Measurements from ENCODE around the gene OXTR.

Gene OXTR

DNA sequence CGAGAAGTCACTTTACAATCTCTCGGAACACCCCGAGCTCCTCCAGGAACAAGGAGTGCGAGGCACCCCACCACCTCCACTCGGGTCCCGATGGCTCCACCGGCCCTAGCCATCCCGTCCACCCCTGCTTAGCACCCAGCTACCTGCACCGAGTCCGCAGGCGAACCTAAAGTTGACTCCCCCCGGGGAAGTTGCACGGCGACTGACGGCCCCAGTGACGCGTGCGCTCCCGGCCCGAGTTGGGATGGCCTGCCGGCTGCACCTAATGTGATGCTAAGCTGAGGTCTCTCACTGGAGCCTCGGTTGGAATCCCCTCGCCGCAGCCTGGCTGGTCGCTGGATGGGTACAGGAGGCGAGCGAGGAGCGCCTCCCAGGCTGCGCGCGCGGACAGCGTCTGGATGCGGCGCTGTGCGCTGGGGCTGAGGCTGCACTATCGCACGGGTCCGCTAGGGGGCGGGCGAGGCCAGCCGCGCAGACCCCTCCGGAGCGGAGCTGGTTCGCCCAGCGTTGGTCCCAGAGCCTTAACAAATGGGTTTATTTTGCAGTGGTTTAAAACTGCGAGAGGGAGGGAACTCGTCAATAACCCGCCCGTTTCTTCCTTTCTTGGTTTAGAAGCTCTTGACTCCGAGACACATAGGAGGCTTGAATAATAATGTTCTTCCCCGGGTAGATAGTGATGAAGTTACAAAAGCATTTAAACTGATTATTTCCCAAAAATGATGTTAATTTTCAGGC is at the start of gene OXTR:
Gene OXTR (minus strand): TSS at position 526 of the 735 bp plus-strand sequence. CDS start 1,426 bp downstream, outside the sequence.
- Histone ChIP-seq H3K27ac (ENCODE audit: low read depth in 2 of 2, low read length in 2 of 2) (no peak within 1 kb of the TSS), H3K4me3 (ENCODE audit: low read length in 2 of 2) (peak within 1 kb of the TSS; percentile 46 to 48), H3K9me3 (ENCODE audit: control insufficient read depth in 2 of 2, low read length in 2 of 2) (no peaks in the 10 kb centered on the region), H3K27me3 (ENCODE audit: control insufficient read depth in 2 of 2, insufficient read depth in 2 of 2, low read length in 2 of 2) (peaks cover 30 to 32% of the 10 kb centered on the region in 2 donors), H3K36me3 (ENCODE audit: control insufficient read depth in 2 of 2, insufficient read depth in 2 of 2, low read length in 2 of 2) (no peaks in the 10 kb centered on the region), H3K4me1 (ENCODE audit: control insufficient read depth in 2 of 2, insufficient read depth in 2 of 2, low read length in 2 of 2) (peaks cover 8% of the 10 kb centered on the region in 2 donors), H3K9ac (ENCODE audit: low read depth in 1 of 2, low read length in 2 of 2) (no peak within 1 kb of the TSS)

GRCh38 chr3:8817486-8817885 is 48.1 kb upstream of the OXTR start:
- Histone ChIP-seq H3K9me3 (ENCODE audit: control insufficient read depth in 2 of 2, low read length in 2 of 2) (peaks cover 0 to 9% of the 10 kb centered on the region in 2 donors), H3K27ac (ENCODE audit: low read depth in 2 of 2, low read length in 2 of 2) (no peak overlapping the region), H3K36me3 (ENCODE audit: control insufficient read depth in 2 of 2, insufficient read depth in 2 of 2, low read length in 2 of 2) (no peaks in the 10 kb centered on the region), H3K27me3 (ENCODE audit: control insufficient read depth in 2 of 2, insufficient read depth in 2 of 2, low read length in 2 of 2) (no peaks in the 10 kb centered on the region), H3K9ac (ENCODE audit: low read depth in 1 of 2, low read length in 2 of 2) (no peak overlapping the region), H3K4me1 (ENCODE audit: control insufficient read depth in 2 of 2, insufficient read depth in 2 of 2, low read length in 2 of 2) (no peaks in the 10 kb centered on the region), H3K4me3 (ENCODE audit: low read length in 2 of 2) (no peak overlapping the region)

DNA sequence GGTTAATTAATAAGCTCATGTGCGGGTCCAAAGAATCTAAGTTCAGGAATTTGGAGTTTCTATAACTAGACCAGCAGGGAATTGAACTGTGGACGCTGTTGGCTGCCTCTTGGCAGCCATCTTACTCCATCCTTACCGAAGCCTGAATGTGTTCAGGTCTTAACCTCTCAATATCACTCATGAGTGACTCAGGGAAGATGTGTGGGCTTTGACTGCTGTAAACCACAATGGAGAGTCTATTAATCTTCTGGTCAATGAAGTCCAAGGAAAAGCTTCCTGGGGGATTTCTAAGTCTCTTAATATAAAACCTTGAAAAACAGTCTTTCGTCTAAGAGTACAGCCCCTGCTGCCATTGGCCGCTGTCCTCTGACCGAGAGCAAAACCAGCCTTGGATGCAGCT is 46.7 kb upstream of the OXTR start:
- H3K9ac ChIP-seq (ENCODE audit: low read depth in 1 of 2, low read length in 2 of 2), result no peak overlapping the region
- no peaks in the 10 kb centered on the region for H3K27me3 ChIP-seq (ENCODE audit: control insufficient read depth in 2 of 2, insufficient read depth in 2 of 2, low read length in 2 of 2)
- no peaks in the 10 kb centered on the region for H3K4me1 ChIP-seq (ENCODE audit: control insufficient read depth in 2 of 2, insufficient read depth in 2 of 2, low read length in 2 of 2)
- no peak overlapping the region for H3K27ac ChIP-seq (ENCODE audit: low read depth in 2 of 2, low read length in 2 of 2)
- H3K36me3 ChIP-seq (ENCODE audit: control insufficient read depth in 2 of 2, insufficient read depth in 2 of 2, low read length in 2 of 2), result no peaks in the 10 kb centered on the region
- H3K9me3 ChIP-seq (ENCODE audit: control insufficient read depth in 2 of 2, low read length in 2 of 2), result peaks cover 0 to 9% of the 10 kb centered on the region in 2 donors
- H3K4me3 ChIP-seq (ENCODE audit: low read length in 2 of 2), result no peak overlapping the region

- Histone ChIP-seq H3K9ac (ENCODE audit: low read depth in 1 of 2, low read length in 2 of 2) (no peak overlapping the region), H3K27ac (ENCODE audit: low read depth in 2 of 2, low read length in 2 of 2) (no peak overlapping the region), H3K4me1 (ENCODE audit: control insufficient read depth in 2 of 2, insufficient read depth in 2 of 2, low read length in 2 of 2) (no peaks in the 10 kb centered on the region), H3K9me3 (ENCODE audit: control insufficient read depth in 2 of 2, low read length in 2 of 2) (peaks cover 0 to 2% of the 10 kb centered on the region in 2 donors), H3K36me3 (ENCODE audit: control insufficient read depth in 2 of 2, insufficient read depth in 2 of 2, low read length in 2 of 2) (no peaks in the 10 kb centered on the region), H3K4me3 (ENCODE audit: low read length in 2 of 2) (no peak overlapping the region), H3K27me3 (ENCODE audit: control insufficient read depth in 2 of 2, insufficient read depth in 2 of 2, low read length in 2 of 2) (no peaks in the 10 kb centered on the region)
These were observed 44.0 kb upstream of the OXTR start for GRCh38 chr3:8813411-8813810.

DNA sequence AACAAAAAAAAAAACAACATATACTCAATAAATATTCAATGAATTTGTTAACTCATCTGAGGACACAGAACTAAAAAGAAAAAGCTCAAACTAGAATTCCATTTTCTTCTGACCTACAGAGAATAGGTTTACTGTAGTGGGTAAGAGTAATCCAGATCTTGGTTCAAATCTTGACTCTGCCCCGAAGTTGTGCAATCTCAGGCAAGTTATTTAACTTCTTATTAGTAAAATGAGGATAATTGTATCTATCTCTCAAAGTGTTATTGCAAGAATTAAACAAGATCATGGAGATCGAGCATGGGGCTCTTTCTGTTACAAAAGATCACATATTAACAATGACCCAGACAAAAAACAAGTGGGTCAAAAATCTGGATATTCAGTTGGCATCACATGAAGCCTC is 41.1 kb upstream of the OXTR start:
- no peak overlapping the region for H3K9ac ChIP-seq (ENCODE audit: low read depth in 1 of 2, low read length in 2 of 2)

GRCh38 chr3:8805774-8806173 is 36.4 kb upstream of the OXTR start:
- H3K4me1 ChIP-seq (ENCODE audit: control insufficient read depth in 2 of 2, insufficient read depth in 2 of 2, low read length in 2 of 2), result no peaks in the 10 kb centered on the region
- no peak overlapping the region for H3K27ac ChIP-seq (ENCODE audit: low read depth in 2 of 2, low read length in 2 of 2)
- H3K9me3 ChIP-seq (ENCODE audit: control insufficient read depth in 2 of 2, low read length in 2 of 2), result no peaks in the 10 kb centered on the region
- no peak overlapping the region for H3K4me3 ChIP-seq (ENCODE audit: low read length in 2 of 2)
- H3K27me3 ChIP-seq (ENCODE audit: control insufficient read depth in 2 of 2, insufficient read depth in 2 of 2, low read length in 2 of 2), result no peaks in the 10 kb centered on the region
- no peaks in the 10 kb centered on the region for H3K36me3 ChIP-seq (ENCODE audit: control insufficient read depth in 2 of 2, insufficient read depth in 2 of 2, low read length in 2 of 2)
- H3K9ac ChIP-seq (ENCODE audit: low read depth in 1 of 2, low read length in 2 of 2), result no peak overlapping the region

More for the DNA sequence above, 41.1 kb upstream of the OXTR start:
- H3K36me3 ChIP-seq (ENCODE audit: control insufficient read depth in 2 of 2, insufficient read depth in 2 of 2, low read length in 2 of 2), result no peaks in the 10 kb centered on the region
- H3K4me1 ChIP-seq (ENCODE audit: control insufficient read depth in 2 of 2, insufficient read depth in 2 of 2, low read length in 2 of 2), result no peaks in the 10 kb centered on the region
- H3K27ac ChIP-seq (ENCODE audit: low read depth in 2 of 2, low read length in 2 of 2), result no peak overlapping the region
- H3K27me3 ChIP-seq (ENCODE audit: control insufficient read depth in 2 of 2, insufficient read depth in 2 of 2, low read length in 2 of 2), result no peaks in the 10 kb centered on the region
- no peak overlapping the region for H3K4me3 ChIP-seq (ENCODE audit: low read length in 2 of 2)
- H3K9me3 ChIP-seq (ENCODE audit: control insufficient read depth in 2 of 2, low read length in 2 of 2), result no peaks in the 10 kb centered on the region

DNA sequence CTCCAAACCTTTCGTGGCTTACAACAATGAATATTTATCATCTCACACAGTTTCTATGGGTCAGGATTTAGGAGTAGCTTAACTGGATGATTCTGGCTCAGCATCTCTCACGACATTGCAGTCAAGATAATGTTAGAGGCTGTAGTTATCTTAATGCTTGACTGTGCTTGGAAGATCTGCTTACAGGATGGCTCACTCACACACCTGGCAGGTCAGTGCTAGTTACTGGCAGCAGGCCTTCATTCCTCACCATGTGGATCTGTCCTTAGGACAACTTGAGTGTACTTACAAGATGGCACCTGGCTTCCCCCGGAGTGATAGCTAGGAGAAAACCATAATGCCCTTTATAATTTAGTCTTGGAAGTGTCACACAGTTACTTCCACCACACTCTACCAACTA is 32.8 kb upstream of the OXTR start:
- H3K27ac ChIP-seq (ENCODE audit: low read depth in 2 of 2, low read length in 2 of 2), result no peak overlapping the region
- H3K27me3 ChIP-seq (ENCODE audit: control insufficient read depth in 2 of 2, insufficient read depth in 2 of 2, low read length in 2 of 2), result no peaks in the 10 kb centered on the region
- H3K9me3 ChIP-seq (ENCODE audit: control insufficient read depth in 2 of 2, low read length in 2 of 2), result no peaks in the 10 kb centered on the region
- no peaks in the 10 kb centered on the region for H3K4me1 ChIP-seq (ENCODE audit: control insufficient read depth in 2 of 2, insufficient read depth in 2 of 2, low read length in 2 of 2)
- H3K36me3 ChIP-seq (ENCODE audit: control insufficient read depth in 2 of 2, insufficient read depth in 2 of 2, low read length in 2 of 2), result no peaks in the 10 kb centered on the region
- H3K9ac ChIP-seq (ENCODE audit: low read depth in 1 of 2, low read length in 2 of 2), result no peak overlapping the region
- no peak overlapping the region for H3K4me3 ChIP-seq (ENCODE audit: low read length in 2 of 2)

- Histone ChIP-seq H3K9ac (ENCODE audit: low read depth in 1 of 2, low read length in 2 of 2) (no peak overlapping the region), H3K9me3 (ENCODE audit: control insufficient read depth in 2 of 2, low read length in 2 of 2) (no peaks in the 10 kb centered on the region), H3K27ac (ENCODE audit: low read depth in 2 of 2, low read length in 2 of 2) (no peak overlapping the region), H3K4me1 (ENCODE audit: control insufficient read depth in 2 of 2, insufficient read depth in 2 of 2, low read length in 2 of 2) (no peaks in the 10 kb centered on the region), H3K4me3 (ENCODE audit: low read length in 2 of 2) (no peak overlapping the region), H3K27me3 (ENCODE audit: control insufficient read depth in 2 of 2, insufficient read depth in 2 of 2, low read length in 2 of 2) (no peaks in the 10 kb centered on the region), H3K36me3 (ENCODE audit: control insufficient read depth in 2 of 2, insufficient read depth in 2 of 2, low read length in 2 of 2) (no peaks in the 10 kb centered on the region)
These were observed 30.6 kb upstream of the OXTR start for GRCh38 chr3:8800016-8800415.

DNA sequence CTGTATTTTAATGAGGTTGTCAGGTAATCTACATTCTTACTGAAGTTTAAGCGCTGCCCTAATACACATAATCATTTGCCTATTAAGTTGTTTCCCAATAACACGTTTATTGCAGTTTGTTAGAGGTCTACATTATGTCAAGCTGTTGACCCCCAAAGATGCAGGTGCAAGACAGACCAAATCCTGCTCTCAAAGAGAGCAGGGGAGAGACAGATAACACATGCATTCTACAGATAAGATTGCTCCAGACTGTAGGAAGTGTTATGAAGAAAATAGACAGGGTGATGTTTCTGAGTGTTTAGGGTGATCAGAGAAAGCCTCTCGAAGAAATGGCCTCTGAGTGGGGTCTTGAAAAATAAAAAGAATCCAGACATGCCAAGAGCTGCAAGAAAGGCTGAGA is 24.8 kb upstream of the OXTR start:
- Histone ChIP-seq H3K4me3 (ENCODE audit: low read length in 2 of 2) (no peak overlapping the region), H3K36me3 (ENCODE audit: control insufficient read depth in 2 of 2, insufficient read depth in 2 of 2, low read length in 2 of 2) (no peaks in the 10 kb centered on the region), H3K27me3 (ENCODE audit: control insufficient read depth in 2 of 2, insufficient read depth in 2 of 2, low read length in 2 of 2) (no peaks in the 10 kb centered on the region), H3K9me3 (ENCODE audit: control insufficient read depth in 2 of 2, low read length in 2 of 2) (no peaks in the 10 kb centered on the region), H3K9ac (ENCODE audit: low read depth in 1 of 2, low read length in 2 of 2) (no peak overlapping the region), H3K4me1 (ENCODE audit: control insufficient read depth in 2 of 2, insufficient read depth in 2 of 2, low read length in 2 of 2) (no peaks in the 10 kb centered on the region), H3K27ac (ENCODE audit: low read depth in 2 of 2, low read length in 2 of 2) (no peak overlapping the region)

DNA sequence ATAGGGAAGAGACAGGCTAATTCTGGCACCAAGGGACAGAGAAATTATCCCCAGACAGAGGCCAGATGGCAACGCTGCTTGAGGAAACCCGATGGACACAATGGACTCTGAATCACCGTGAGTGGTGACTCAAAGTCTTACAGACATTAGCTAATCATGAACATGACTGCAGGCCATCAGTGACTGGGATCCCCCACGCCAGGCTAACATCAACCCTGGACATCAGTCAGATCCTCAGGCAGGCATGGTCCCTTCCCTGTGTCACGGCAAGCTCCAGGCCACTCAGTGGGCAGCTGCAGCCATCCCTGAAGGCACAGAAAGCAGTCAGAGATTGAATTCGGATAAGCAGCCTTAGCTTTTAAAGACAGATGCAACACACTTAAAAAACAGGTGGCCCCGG is 23.8 kb upstream of the OXTR start:
- Histone ChIP-seq H3K9ac (ENCODE audit: low read depth in 1 of 2, low read length in 2 of 2) (no peak overlapping the region), H3K4me3 (ENCODE audit: low read length in 2 of 2) (no peak overlapping the region), H3K36me3 (ENCODE audit: control insufficient read depth in 2 of 2, insufficient read depth in 2 of 2, low read length in 2 of 2) (no peaks in the 10 kb centered on the region), H3K27me3 (ENCODE audit: control insufficient read depth in 2 of 2, insufficient read depth in 2 of 2, low read length in 2 of 2) (no peaks in the 10 kb centered on the region), H3K27ac (ENCODE audit: low read depth in 2 of 2, low read length in 2 of 2) (no peak overlapping the region), H3K9me3 (ENCODE audit: control insufficient read depth in 2 of 2, low read length in 2 of 2) (no peaks in the 10 kb centered on the region), H3K4me1 (ENCODE audit: control insufficient read depth in 2 of 2, insufficient read depth in 2 of 2, low read length in 2 of 2) (no peaks in the 10 kb centered on the region)

Data from mucosa of rectum (tissue), 2 donors.